Upper lobe of right lung (tissue), 1 donor: ENCODE data around the gene NTRK3. TPM values are rescaled to one million over a fixed set of nuclear protein-coding genes. Genes with fewer than 3 reads are reported as not detected.

Source experiments
- ATAC-seq: fragments of 200-7000 bp; cut with Tn5 transposase; one replicate; pipeline ENCODE4 v1.9.1; 2020; ENCODE audit warnings: mild to moderate bottlenecking, moderate library complexity
- DNase-seq: peaks from one replicate; pipeline ENCODE4 v3.0.0-alpha.2; 2020
- H3K27ac ChIP-seq: fragments of 200-600 bp; one replicate; pipeline ENCODE4 v1.8.0; 2022
- H3K27me3 ChIP-seq: fragments of 200-600 bp; one replicate; pipeline ENCODE4 v1.8.0; 2022; ENCODE audit warnings: mild to moderate bottlenecking
- H3K36me3 ChIP-seq: fragments of 200-600 bp; one replicate; pipeline ENCODE4 v1.8.0; 2022
- H3K4me1 ChIP-seq: fragments of 200-600 bp; one replicate; pipeline ENCODE4 v1.8.0; 2022
- H3K4me3 ChIP-seq: fragments of 200-600 bp; one replicate; pipeline ENCODE4 v1.8.0; 2022; ENCODE audit warnings: mild to moderate bottlenecking
- H3K9me3 ChIP-seq: fragments of 200-600 bp; one replicate; pipeline ENCODE4 v1.8.0; 2022
- CTCF ChIP-seq: fragments of 200-600 bp; IDR thresholded peaks from one replicate; pipeline ENCODE4 v1.8.0; 2022; ENCODE audit warnings: antibody characterized with exemption
- intact Hi-C: fragments of 100-400 bp; cut with DNase I; formaldehyde crosslinking; loops from one replicate; pipeline ENCODE4 v1.11.0; 2022
- total RNA-seq: library from RNA; stranded (reverse); fragmentation: NEBNext Ultra II Directional; extraction: Animal tissue kit (Norgen Biotek cat#: 25700); gene quantifications from one replicate; pipeline ENCODE4 v1.2.1, GENCODE V29; 2021
- donor health status: DM: no; HTN: yes; CAD: no; lungs with severe emphysema.

The NTRK3 gene
- total RNA-seq, 1 donor from 2014 or later: 2.8 TPM

- no peak for ATAC-seq
- no peaks in the 10 kb centered on the region for H3K36me3 ChIP-seq
- H3K4me1 ChIP-seq: peaks cover 6% of the 10 kb centered on the region
- H3K4me3 ChIP-seq: no peak overlapping the region
- H3K27me3 ChIP-seq: no peaks in the 10 kb centered on the region
- no peaks in the 10 kb centered on the region for H3K9me3 ChIP-seq
- peak; percentile 52 for DNase-seq
- no peak overlapping the region for H3K27ac ChIP-seq
- intact Hi-C loops: no loop called here
- no peak for TF ChIP-seq CTCF
These were observed 21.8 kb downstream of the NTRK3 start for GRCh38 chr15:88234711-88235110.

DNA sequence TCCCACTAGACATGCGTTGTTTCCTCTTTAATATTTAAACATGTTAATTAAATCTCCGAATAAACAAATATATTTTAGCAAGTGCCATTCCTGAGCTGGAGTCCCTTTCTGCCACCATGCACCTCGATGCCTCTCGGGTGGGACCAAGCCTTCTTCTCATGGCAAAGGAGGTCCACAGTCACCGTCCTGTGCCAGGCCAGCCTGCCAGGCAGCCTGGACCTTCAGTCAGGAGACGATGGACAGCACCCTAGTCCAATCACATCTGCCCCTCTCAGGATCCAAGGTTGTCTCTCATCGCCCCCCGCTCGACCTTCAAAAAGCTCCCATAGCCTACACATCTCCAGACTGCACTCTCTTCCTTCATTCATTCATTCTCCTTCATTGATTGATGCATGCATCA lies 22.6 kb downstream of the NTRK3 start:
- no peak for TF ChIP-seq CTCF
- intact Hi-C loops: no loop called here
- peak; percentile 26 for DNase-seq
- H3K4me1 ChIP-seq: peaks cover 4% of the 10 kb centered on the region
- H3K27ac ChIP-seq: no peak overlapping the region
- H3K9me3 ChIP-seq: no peaks in the 10 kb centered on the region
- H3K36me3 ChIP-seq: no peaks in the 10 kb centered on the region
- ATAC-seq: no peak
- no peak overlapping the region for H3K4me3 ChIP-seq
- no peaks in the 10 kb centered on the region for H3K27me3 ChIP-seq

GRCh38 chr15:88232771-88233201 lies 23.8 kb downstream of the NTRK3 start:
- no peak for TF ChIP-seq CTCF
- ATAC-seq: no peak
- no peak for DNase-seq
- intact Hi-C loops: no loop called here
- Histone ChIP-seq H3K27me3 (no peaks in the 10 kb centered on the region), H3K36me3 (no peaks in the 10 kb centered on the region), H3K27ac (no peak overlapping the region), H3K9me3 (no peaks in the 10 kb centered on the region), H3K4me1 (no peaks in the 10 kb centered on the region), H3K4me3 (no peak overlapping the region)

DNA sequence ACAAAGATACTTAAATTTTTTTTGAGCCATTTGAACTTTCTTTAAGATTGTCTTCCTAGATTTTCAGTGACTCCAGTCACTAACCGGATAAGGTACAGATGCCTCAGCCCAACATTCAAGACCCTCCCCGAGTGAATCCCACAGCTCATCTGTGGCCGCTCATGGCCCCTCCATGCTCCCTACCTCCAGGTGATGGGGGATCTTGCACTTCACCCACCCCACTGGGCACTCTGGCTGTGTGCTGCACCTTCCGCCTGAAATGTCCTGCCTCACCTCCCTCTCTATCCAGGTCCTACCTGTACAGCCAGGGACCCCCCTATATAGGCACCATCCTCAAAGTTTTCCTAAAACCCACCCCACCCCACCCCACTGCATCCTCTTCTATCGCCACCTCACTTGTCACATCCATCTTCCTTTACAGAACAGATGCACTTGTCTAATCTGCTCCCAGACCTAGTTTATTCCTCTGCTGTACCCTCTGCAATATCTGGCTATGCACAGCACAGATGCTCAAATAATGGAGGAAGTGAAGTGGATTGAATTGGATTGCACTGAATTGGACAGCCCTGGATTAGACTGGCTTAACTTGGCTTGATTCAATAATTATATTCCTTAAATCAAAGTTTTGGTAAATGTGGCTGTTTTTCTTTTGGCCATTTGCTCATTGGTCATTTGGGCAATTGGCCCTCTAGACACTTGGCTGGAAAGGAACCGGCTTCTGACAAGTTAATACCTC lies 24.5 kb downstream of the NTRK3 start:
- Histone ChIP-seq H3K36me3 (no peaks in the 10 kb centered on the region), H3K27ac (no peak overlapping the region), H3K4me3 (no peak overlapping the region), H3K27me3 (no peaks in the 10 kb centered on the region), H3K4me1 (no peaks in the 10 kb centered on the region), H3K9me3 (no peaks in the 10 kb centered on the region)
- DNase-seq (no peak), ATAC-seq (no peak)
- intact Hi-C loops: no loop called here
- TF ChIP-seq CTCF: no peak

- Histone ChIP-seq H3K27me3 (no peaks in the 10 kb centered on the region), H3K4me3 (no peak overlapping the region), H3K4me1 (no peaks in the 10 kb centered on the region), H3K9me3 (no peaks in the 10 kb centered on the region), H3K27ac (no peak overlapping the region), H3K36me3 (no peaks in the 10 kb centered on the region)
- no peak for TF ChIP-seq CTCF
- DNase-seq (no peak), ATAC-seq (no peak)
- intact Hi-C loops: no loop called here
These were observed 25.7 kb downstream of the NTRK3 start for GRCh38 chr15:88230823-88231222.

DNA sequence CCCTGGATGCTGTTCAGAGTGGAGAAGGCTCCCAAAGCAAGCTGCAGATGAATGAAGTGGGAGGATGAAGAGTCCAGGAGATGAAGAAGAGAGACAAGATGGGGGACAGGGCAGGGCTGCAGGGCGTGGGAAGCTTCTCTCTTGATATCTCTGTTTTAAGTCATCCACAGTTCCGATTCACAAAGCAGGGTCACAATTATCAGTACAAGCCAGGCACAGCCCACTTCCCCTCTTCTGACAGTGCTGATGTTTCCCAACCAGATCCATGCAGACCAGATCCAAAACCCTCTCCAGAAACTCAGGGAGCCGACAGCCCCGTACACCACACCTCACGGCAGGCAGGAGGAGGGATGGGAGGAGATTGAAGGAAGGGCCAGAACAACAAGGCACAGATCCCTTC lies 31.1 kb downstream of the NTRK3 start:
- intact Hi-C loops: no loop called here
- ATAC-seq: no peak
- Histone ChIP-seq H3K27ac (no peak overlapping the region), H3K36me3 (no peaks in the 10 kb centered on the region), H3K9me3 (no peaks in the 10 kb centered on the region), H3K4me1 (no peaks in the 10 kb centered on the region), H3K27me3 (no peaks in the 10 kb centered on the region), H3K4me3 (no peak overlapping the region)
- TF ChIP-seq CTCF: no peak
- DNase-seq: no peak
